PC-3 (cell line): Measurements from ENCODE around the gene TRAF3. TPM values are rescaled to one million over a fixed set of nuclear protein-coding genes. Genes with fewer than 3 reads are reported as not detected.

Source experiments
- ATAC-seq: fragments of 200-7000 bp; cut with Tn5 transposase; 2 replicates; pipeline ENCODE4 v1.9.1; 2020; ENCODE audit warnings: mild to moderate bottlenecking, moderate library complexity
- BruUV-seq: library from RNA; stranded (reverse); fragments of 400-500 nt; replicated peaks from 2 replicates; lab custom pipeline; 2021; lab: Mats Ljungman, UMichigan
- CTCF ChIA-PET: fragments of 300-600 bp; sonication (Branson Sonifier 250); formaldehyde crosslinking; loops from one replicate; lab custom pipeline; 2022; ENCODE audit warnings: antibody characterized with exemption; lab: Charles Lee
- POLR2A ChIA-PET: fragments of 300-600 bp; sonication (Branson Sonifier 250); formaldehyde crosslinking; loops from one replicate; lab custom pipeline; 2022; ENCODE audit warnings: antibody characterized with exemption; ENCODE audit not compliant: unreplicated experiment; lab: Charles Lee
- DNase-seq: peaks from one replicate; pipeline ENCODE4 v3.0.0-alpha.2; 2015
- H2AFZ ChIP-seq: fragments of 300-600 bp; sonication (generic); 2 replicates; pipeline ENCODE4 v1.6.0; 2016; ENCODE audit warnings: antibody characterized with exemption, low read length
- H3F3A ChIP-seq: fragments of 300-600 bp; sonication (generic); one replicate; pipeline ENCODE4 v1.6.0; 2017; ENCODE audit warnings: antibody characterized with exemption, low read length, control low read depth, mild to moderate bottlenecking; ENCODE audit not compliant: unreplicated experiment
- H3K27ac ChIP-seq: fragments of 300-600 bp; sonication (generic); 2 replicates; pipeline ENCODE4 v1.5.1; 2016; ENCODE audit warnings: mild to moderate bottlenecking, low read length
- H3K27me3 ChIP-seq: fragments of 300-600 bp; sonication (generic); 2 replicates; pipeline ENCODE4 v1.6.1; 2016; ENCODE audit warnings: low read length, mixed read lengths
- H3K36me3 ChIP-seq: fragments of 300-600 bp; sonication (generic); 2 replicates; pipeline ENCODE4 v1.6.1; 2016; ENCODE audit warnings: low read depth, mixed run types, low read length, mixed read lengths
- H3K4me1 ChIP-seq: fragments of 300-600 bp; sonication (generic); 2 replicates; pipeline ENCODE4 v1.5.1; 2016; ENCODE audit warnings: low read length; ENCODE audit not compliant: insufficient read depth
- H3K4me2 ChIP-seq: fragments of 300-600 bp; sonication (generic); 2 replicates; pipeline ENCODE4 v1.6.0; 2016; ENCODE audit warnings: low read length
- H3K4me3 ChIP-seq: fragments of 300-600 bp; sonication (generic); 2 replicates; pipeline ENCODE4 v1.5.1; 2016; ENCODE audit warnings: mild to moderate bottlenecking, low read length, mixed read lengths
- H3K79me2 ChIP-seq: fragments of 300-600 bp; sonication (generic); 2 replicates; pipeline ENCODE4 v1.6.1; 2017; ENCODE audit warnings: low read length, mixed read lengths
- H3K9ac ChIP-seq: fragments of 300-600 bp; sonication (generic); 2 replicates; pipeline ENCODE4 v1.6.0; 2016; ENCODE audit warnings: mild to moderate bottlenecking, low read length
- H3K9me2 ChIP-seq: fragments of 300-600 bp; sonication (generic); replicated peaks from 2 replicates; pipeline ENCODE4 v1.6.1; 2016; ENCODE audit warnings: mixed run types, low read length, mixed read lengths
- H3K9me3 ChIP-seq: fragments of 300-600 bp; sonication (generic); 2 replicates; pipeline ENCODE4 v1.6.1; 2016; ENCODE audit warnings: low read length, mixed read lengths
- H4K20me1 ChIP-seq: fragments of 300-600 bp; sonication (generic); 2 replicates; pipeline ENCODE4 v1.6.1; 2016; ENCODE audit warnings: low read length, mixed read lengths
- CTCF ChIP-seq: fragments of 300-600 bp; sonication (generic); conservative IDR thresholded peaks from 2 replicates; pipeline ENCODE4 v1.5.1; 2017; ENCODE audit warnings: antibody characterized with exemption, low read depth, mild to moderate bottlenecking, low read length
- EZH2 ChIP-seq: fragments of 300-600 bp; sonication (generic); IDR thresholded peaks from one replicate; pipeline ENCODE4 v1.6.1; 2017; ENCODE audit warnings: antibody characterized with exemption, mild to moderate bottlenecking, low read length; ENCODE audit not compliant: unreplicated experiment
- EZH2phosphoT487 ChIP-seq: fragments of 300-600 bp; sonication (generic); IDR thresholded peaks from 2 replicates; pipeline ENCODE4 v1.6.1; 2018; ENCODE audit warnings: mild to moderate bottlenecking, antibody characterized with exemption, low read length, borderline replicate concordance
- intact Hi-C: fragments of 100-400 bp; cut with micrococcal nuclease; formaldehyde crosslinking; loops from 2 replicates; pipeline ENCODE4 v1.9.0; 2023
- total RNA-seq: library from RNA; depleted of rRNA; stranded (reverse); fragments of >200 nt; gene quantifications from 2 replicates; pipeline ENCODE4 v1.2.3, GENCODE V29; 2014

Gene TRAF3
- total RNA-seq, 1 experiment from 2014 or later = 19.4 TPM

- no peaks in the 10 kb centered on the region for H4K20me1 ChIP-seq
- BruUV-seq = no TSS peak
- no peaks in the 10 kb centered on the region for H3K4me1 ChIP-seq
- no peaks in the 10 kb centered on the region for H3K79me2 ChIP-seq
- DNase-seq (no peak), ATAC-seq (no peak)
- H3F3A ChIP-seq = no peaks in the 10 kb centered on the region
- H3K4me3 ChIP-seq = no peak overlapping the region
- no peak overlapping the region for H3K27ac ChIP-seq
- H3K4me2 ChIP-seq = no peak overlapping the region
- CTCF ChIA-PET = no interaction called here
- no peaks in the 10 kb centered on the region for H3K9me2 ChIP-seq
- intact Hi-C loops = no loop called here
- H3K36me3 ChIP-seq = no peaks in the 10 kb centered on the region
- no peaks in the 10 kb centered on the region for H3K9me3 ChIP-seq
- no peak for TF ChIP-seq EZH2phosphoT487
- TF ChIP-seq EZH2 = no peak
- no peak for TF ChIP-seq CTCF
- no peak overlapping the region for H3K9ac ChIP-seq
- no peaks in the 10 kb centered on the region for H3K27me3 ChIP-seq
- POLR2A ChIA-PET = no interaction called here
- no peak overlapping the region for H2AFZ ChIP-seq
Observed at GRCh38 chr14:102749393-102750305, 27.6 kb upstream of the TRAF3 start.

DNA sequence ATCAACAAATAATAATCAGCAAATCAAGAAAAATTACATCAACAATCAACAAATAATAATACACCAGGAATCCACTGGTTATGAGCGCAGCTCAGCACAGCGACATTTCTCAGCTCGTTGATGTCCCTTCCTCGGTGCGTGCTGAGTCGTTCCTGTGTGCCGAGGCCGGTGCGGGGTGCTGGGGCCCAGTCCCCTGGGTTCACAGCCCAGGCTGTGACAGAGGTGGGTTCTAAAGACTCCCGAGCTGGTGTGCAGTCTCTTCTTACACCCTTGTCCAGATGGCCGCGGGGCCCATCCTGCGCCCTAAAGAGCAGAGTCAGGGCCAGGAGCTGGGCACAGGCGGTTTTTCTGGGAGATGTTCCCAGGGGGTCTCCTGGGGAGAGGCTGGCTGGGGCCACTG lies 26.9 kb upstream of the TRAF3 start:
- BruUV-seq = no TSS peak
- no peak overlapping the region for H3K4me3 ChIP-seq
- H3K4me1 ChIP-seq = no peaks in the 10 kb centered on the region
- no peaks in the 10 kb centered on the region for H3K36me3 ChIP-seq
- no peak overlapping the region for H3K4me2 ChIP-seq
- no peaks in the 10 kb centered on the region for H3F3A ChIP-seq
- no peak overlapping the region for H3K27ac ChIP-seq
- H3K79me2 ChIP-seq = no peaks in the 10 kb centered on the region
- H3K9me2 ChIP-seq = no peaks in the 10 kb centered on the region
- ATAC-seq = no peak
- TF ChIP-seq EZH2phosphoT487 (no peak), EZH2 (no peak), CTCF (no peak)
- POLR2A ChIA-PET = no interaction called here
- H3K27me3 ChIP-seq = no peaks in the 10 kb centered on the region
- DNase-seq = no peak
- no peaks in the 10 kb centered on the region for H3K9me3 ChIP-seq
- no peaks in the 10 kb centered on the region for H4K20me1 ChIP-seq
- H2AFZ ChIP-seq = no peak overlapping the region
- H3K9ac ChIP-seq = no peak overlapping the region
- CTCF ChIA-PET = no interaction called here
- intact Hi-C loops = no loop called here

DNA sequence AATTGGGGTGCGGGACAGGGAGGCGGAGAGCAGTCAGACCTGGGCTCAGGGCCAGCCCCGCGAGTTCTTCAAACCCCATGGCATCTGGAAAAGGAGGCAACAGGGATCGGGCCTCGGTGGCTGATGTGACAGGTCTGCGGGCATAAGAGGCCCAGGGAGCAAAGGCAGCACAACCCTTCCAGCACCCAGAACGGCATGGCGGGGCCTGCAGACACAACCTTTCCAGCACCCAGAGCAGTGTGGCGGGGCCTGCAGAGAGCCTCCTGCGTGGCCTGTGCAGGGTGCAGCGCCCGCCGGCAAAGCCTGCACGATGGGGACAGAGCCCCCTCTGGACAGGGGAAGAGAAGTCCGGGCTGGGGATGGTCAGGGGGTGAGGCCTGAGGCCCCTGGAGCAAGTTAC lies 26.2 kb upstream of the TRAF3 start:
- DNase-seq (no peak), ATAC-seq (no peak)
- H3K79me2 ChIP-seq = no peaks in the 10 kb centered on the region
- no TSS peak for BruUV-seq
- H3K9me2 ChIP-seq = no peaks in the 10 kb centered on the region
- no peaks in the 10 kb centered on the region for H3K27me3 ChIP-seq
- H3K4me2 ChIP-seq = no peak overlapping the region
- no peaks in the 10 kb centered on the region for H4K20me1 ChIP-seq
- intact Hi-C loops = no loop called here
- ChIA-PET CTCF (no interaction called here), POLR2A (no interaction called here)
- no peaks in the 10 kb centered on the region for H3F3A ChIP-seq
- no peak overlapping the region for H2AFZ ChIP-seq
- no peak overlapping the region for H3K4me3 ChIP-seq
- H3K4me1 ChIP-seq = no peaks in the 10 kb centered on the region
- no peak overlapping the region for H3K9ac ChIP-seq
- no peaks in the 10 kb centered on the region for H3K36me3 ChIP-seq
- TF ChIP-seq CTCF (no peak), EZH2phosphoT487 (no peak)
- H3K9me3 ChIP-seq = no peaks in the 10 kb centered on the region
- no peak overlapping the region for H3K27ac ChIP-seq
